C4-2B (cell line): ENCODE data around the gene PSTPIP2.

Experiments used
- ZFX ChIP-seq: fragments of 450-650 bp; IDR thresholded peaks from 2 replicates; pipeline ENCODE4 v1.6.1; 2017
- TF ChIP-seq, protein P1 (sequence below): fragments of 450-650 bp; conservative IDR thresholded peaks from 2 replicates; pipeline ENCODE4 v1.5.1; 2017; ENCODE audit warnings: mild to moderate bottlenecking

DNA sequence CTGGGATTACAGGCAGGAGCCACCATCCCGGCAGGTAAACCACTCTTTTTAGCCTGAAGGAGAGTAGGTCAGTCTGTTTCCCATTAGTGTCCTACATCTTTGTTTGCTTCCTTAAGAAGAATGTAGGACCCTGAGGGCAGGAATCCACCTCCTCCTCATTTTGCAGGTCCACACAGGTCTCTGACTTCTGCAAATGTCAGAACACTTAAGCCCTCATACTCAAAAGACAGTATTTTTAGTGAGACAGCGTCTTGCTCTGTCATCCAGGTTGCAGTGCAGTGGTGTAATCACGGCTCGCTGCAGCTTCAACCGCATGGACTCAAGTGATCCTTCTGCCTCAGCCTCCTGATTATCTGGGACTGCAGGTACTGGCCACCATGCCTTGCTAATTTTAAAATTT is 9.3 kb downstream of the PSTPIP2 start:
- TF ChIP-seq, protein P1, sequence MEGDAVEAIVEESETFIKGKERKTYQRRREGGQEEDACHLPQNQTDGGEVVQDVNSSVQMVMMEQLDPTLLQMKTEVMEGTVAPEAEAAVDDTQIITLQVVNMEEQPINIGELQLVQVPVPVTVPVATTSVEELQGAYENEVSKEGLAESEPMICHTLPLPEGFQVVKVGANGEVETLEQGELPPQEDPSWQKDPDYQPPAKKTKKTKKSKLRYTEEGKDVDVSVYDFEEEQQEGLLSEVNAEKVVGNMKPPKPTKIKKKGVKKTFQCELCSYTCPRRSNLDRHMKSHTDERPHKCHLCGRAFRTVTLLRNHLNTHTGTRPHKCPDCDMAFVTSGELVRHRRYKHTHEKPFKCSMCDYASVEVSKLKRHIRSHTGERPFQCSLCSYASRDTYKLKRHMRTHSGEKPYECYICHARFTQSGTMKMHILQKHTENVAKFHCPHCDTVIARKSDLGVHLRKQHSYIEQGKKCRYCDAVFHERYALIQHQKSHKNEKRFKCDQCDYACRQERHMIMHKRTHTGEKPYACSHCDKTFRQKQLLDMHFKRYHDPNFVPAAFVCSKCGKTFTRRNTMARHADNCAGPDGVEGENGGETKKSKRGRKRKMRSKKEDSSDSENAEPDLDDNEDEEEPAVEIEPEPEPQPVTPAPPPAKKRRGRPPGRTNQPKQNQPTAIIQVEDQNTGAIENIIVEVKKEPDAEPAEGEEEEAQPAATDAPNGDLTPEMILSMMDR = no peak
- no peak for TF ChIP-seq ZFX
